GM12878 (cell line): ENCODE results near the gene CTIF.

ENCODE experiments used
- ASH2L ChIP-seq: fragments of 300-600, 200-600 bp; sonication (generic); IDR thresholded peaks from 2 replicates; pipeline ENCODE4 v1.6.1; 2017; ENCODE audit warnings: low read depth, mild to moderate bottlenecking, borderline replicate concordance
- ATF7 ChIP-seq: fragments of 450-650 bp; IDR thresholded peaks from 2 replicates; pipeline ENCODE4 v1.6.1; 2016; ENCODE audit warnings: low read depth, mild to moderate bottlenecking
- CREB1 ChIP-seq: IDR thresholded peaks from 2 replicates; pipeline ENCODE4 v1.6.1; 2012; ENCODE audit warnings: low read depth, mild to moderate bottlenecking, inconsistent platforms
- EP300 ChIP-seq, 2 experiments: fragments of 150-350 bp in 1 of 2; IDR thresholded peaks; 2 replicates each; pipeline ENCODE4 v1.6.1; 2011 to 2012; ENCODE audit warnings: low read depth in 2 of 2, low read length in 2 of 2, borderline replicate concordance in 1 of 2, improper control_type of control experiment in 1 of 2, inconsistent platforms in 1 of 2; ENCODE audit not compliant: control insufficient read depth in 1 of 2
- EZH2 ChIP-seq: IDR thresholded peaks from 2 replicates; pipeline ENCODE4 v1.6.1; 2012; ENCODE audit warnings: low read depth, mild to moderate bottlenecking, control low read depth, inconsistent platforms, low read length, borderline replicate concordance; ENCODE audit not compliant: control insufficient read depth
- USF2 ChIP-seq: IDR thresholded peaks from 2 replicates; pipeline ENCODE4 v1.6.1; 2011; ENCODE audit warnings: low read depth, low read length, improper control_type of control experiment, borderline replicate concordance

GRCh38 chr18:48707636-48708296 is 168.9 kb downstream of the CTIF start:
- TF ChIP-seq CREB1 = no peak
- no peak for TF ChIP-seq EP300 (IDR thresholded peaks at IDR 0.05; ENCODE audit: borderline replicate concordance in 1 of 2, control insufficient read depth in 1 of 2, low read depth in 2 of 2, low read length in 2 of 2)
- no peak for TF ChIP-seq EZH2
- TF ChIP-seq ATF7 = no peak
- TF ChIP-seq USF2 = no peak
- no peak for TF ChIP-seq ASH2L
